Measurements from ENCODE around the gene TBC1D14. TPM values are rescaled to one million over a fixed set of nuclear protein-coding genes. Genes with fewer than 3 reads are reported as not detected.

TBC1D14 gene
- total RNA-seq, 1 donor = 39.4 TPM

- no peaks in the 10 kb centered on the region for H3K36me3 ChIP-seq (ENCODE audit: insufficient read depth, low read length)
- H3K4me3 ChIP-seq (ENCODE audit: insufficient read depth, low read length) = no peak overlapping the region
- H3K79me2 ChIP-seq (ENCODE audit: insufficient read depth, low read length) = peaks cover 7% of the 10 kb centered on the region
- H3K4me2 ChIP-seq (ENCODE audit: insufficient read depth, low read length) = no peak overlapping the region
- TF ChIP-seq CTCF (IDR thresholded peaks at IDR 0.05; ENCODE audit: extremely low read depth, low read depth, low read length) = no peak
- DNase-seq (ENCODE audit: insufficient read length, low spot score, missing footprints) = peak; percentile 46
- H3K27ac ChIP-seq (ENCODE audit: low read depth, low read length) = no peak overlapping the region
- no peaks in the 10 kb centered on the region for H3K27me3 ChIP-seq (ENCODE audit: insufficient read depth, low read length)
- H3K4me1 ChIP-seq (ENCODE audit: insufficient read depth, low read length) = peaks cover 19% of the 10 kb centered on the region
- no peaks in the 10 kb centered on the region for H4K20me1 ChIP-seq (ENCODE audit: insufficient read depth, low read length)
- H3K9me3 ChIP-seq (ENCODE audit: low read depth, low read length) = no peaks in the 10 kb centered on the region
- no peak overlapping the region for H2AFZ ChIP-seq (ENCODE audit: low read length)
These were observed 34.9 kb downstream of the TBC1D14 start for GRCh38 chr4:6944301-6945051.

GRCh38 chr4:6945052-6945409 lies 35.4 kb downstream of the TBC1D14 start:
- no peak overlapping the region for H2AFZ ChIP-seq (ENCODE audit: low read length)
- H3K9me3 ChIP-seq (ENCODE audit: low read depth, low read length) = no peaks in the 10 kb centered on the region
- H3K4me1 ChIP-seq (ENCODE audit: insufficient read depth, low read length) = peaks cover 18% of the 10 kb centered on the region
- H3K36me3 ChIP-seq (ENCODE audit: insufficient read depth, low read length) = no peaks in the 10 kb centered on the region
- no peaks in the 10 kb centered on the region for H3K27me3 ChIP-seq (ENCODE audit: insufficient read depth, low read length)
- H3K79me2 ChIP-seq (ENCODE audit: insufficient read depth, low read length) = peaks cover 7% of the 10 kb centered on the region
- no peaks in the 10 kb centered on the region for H4K20me1 ChIP-seq (ENCODE audit: insufficient read depth, low read length)
- TF ChIP-seq CTCF (IDR thresholded peaks at IDR 0.05; ENCODE audit: extremely low read depth, low read depth, low read length) = no peak
- H3K27ac ChIP-seq (ENCODE audit: low read depth, low read length) = no peak overlapping the region
- DNase-seq (ENCODE audit: insufficient read length, low spot score, missing footprints) = peak; percentile 42
- no peak overlapping the region for H3K4me2 ChIP-seq (ENCODE audit: insufficient read depth, low read length)
- no peak overlapping the region for H3K4me3 ChIP-seq (ENCODE audit: insufficient read depth, low read length)

GRCh38 chr4:6946497-6946896 lies 36.9 kb downstream of the TBC1D14 start:
- peaks cover 3% of the 10 kb centered on the region for H3K79me2 ChIP-seq (ENCODE audit: insufficient read depth, low read length)
- H3K27me3 ChIP-seq (ENCODE audit: insufficient read depth, low read length) = no peaks in the 10 kb centered on the region

GRCh38 chr4:6948134-6948460 lies 38.5 kb downstream of the TBC1D14 start:
- no peak overlapping the region for H3K4me3 ChIP-seq (ENCODE audit: insufficient read depth, low read length)
- no peaks in the 10 kb centered on the region for H3K4me1 ChIP-seq (ENCODE audit: insufficient read depth, low read length)
- no peaks in the 10 kb centered on the region for H3K36me3 ChIP-seq (ENCODE audit: insufficient read depth, low read length)
- TF ChIP-seq CTCF (IDR thresholded peaks at IDR 0.05; ENCODE audit: extremely low read depth, low read depth, low read length) = no peak
- H3K9me3 ChIP-seq (ENCODE audit: low read depth, low read length) = no peaks in the 10 kb centered on the region
- no peak overlapping the region for H3K4me2 ChIP-seq (ENCODE audit: insufficient read depth, low read length)
- H3K79me2 ChIP-seq (ENCODE audit: insufficient read depth, low read length) = peaks cover 9% of the 10 kb centered on the region
- H3K27me3 ChIP-seq (ENCODE audit: insufficient read depth, low read length) = no peaks in the 10 kb centered on the region
- no peak overlapping the region for H2AFZ ChIP-seq (ENCODE audit: low read length)
- H4K20me1 ChIP-seq (ENCODE audit: insufficient read depth, low read length) = peaks cover 5% of the 10 kb centered on the region
- no peak overlapping the region for H3K27ac ChIP-seq (ENCODE audit: low read depth, low read length)
- DNase-seq (ENCODE audit: insufficient read length, low spot score, missing footprints) = no peak

More at GRCh38 chr4:6946497-6946896, 36.9 kb downstream of the TBC1D14 start:
- Histone ChIP-seq H3K36me3 (ENCODE audit: insufficient read depth, low read length) (no peaks in the 10 kb centered on the region), H4K20me1 (ENCODE audit: insufficient read depth, low read length) (no peaks in the 10 kb centered on the region), H2AFZ (ENCODE audit: low read length) (no peak overlapping the region), H3K4me2 (ENCODE audit: insufficient read depth, low read length) (no peak overlapping the region), H3K4me3 (ENCODE audit: insufficient read depth, low read length) (no peak overlapping the region), H3K9me3 (ENCODE audit: low read depth, low read length) (no peaks in the 10 kb centered on the region), H3K4me1 (ENCODE audit: insufficient read depth, low read length) (peaks cover 13% of the 10 kb centered on the region), H3K27ac (ENCODE audit: low read depth, low read length) (no peak overlapping the region)
- no peak for TF ChIP-seq CTCF (IDR thresholded peaks at IDR 0.05; ENCODE audit: extremely low read depth, low read depth, low read length)
- DNase-seq (ENCODE audit: insufficient read length, low spot score, missing footprints) = peak; percentile 54

Data from osteoblast (primary cell).